K562 (cell line): ENCODE data around the gene RGS7. TPM values are rescaled to one million over a fixed set of nuclear protein-coding genes. Genes with fewer than 3 reads are reported as not detected.

Experiments used
- ATAC-seq: fragments of 200-7000 bp; cut with Tn5 transposase; 3 replicates; pipeline ENCODE4 v1.9.1; 2020; ENCODE audit warnings: moderate library complexity
- BruUV-seq: library from RNA; stranded (reverse); fragments of 400-500 nt; replicated peaks from 2 replicates; lab custom pipeline; 2021; lab: Mats Ljungman, UMichigan
- CTCF ChIA-PET: fragments of 300-600 bp; formaldehyde crosslinking; extraction: SDS; loops from one replicate; lab custom pipeline; 2021; ENCODE audit warnings: low intra/inter-chr PET ratio; lab: Yijun Ruan, JAX
- POLR2A ChIA-PET: fragments of 300-600, 350-650 bp; sonication (Branson Sonifier 250); formaldehyde crosslinking; extraction: SDS; loops from one replicate; lab custom pipeline; 2021; ENCODE audit warnings: antibody characterized with exemption, inconsistent platforms; lab: Yijun Ruan, JAX
- DNase-seq, 4 experiments: peaks; one replicate each; pipeline versions ENCODE4 v3.0.0 to v3.0.0-alpha.2; 2011 to 2018; ENCODE audit warnings: low spot score in 3 of 4, mixed read lengths in 3 of 4; ENCODE audit errors: extremely low read depth in 1 of 4
- FAIRE-seq: peaks from 2 replicates; lab custom pipeline; 2011; peaks lifted over from hg19 to GRCh38; lab: Jason Lieb, UNC
- H2AFZ ChIP-seq: 2 replicates; pipeline ENCODE4 v1.6.0; 2011; ENCODE audit warnings: low read depth, low read length, control low read depth, inconsistent platforms
- H3K27ac ChIP-seq: fragments of 200-600 bp; 3 replicates; pipeline ENCODE4 v1.8.0; 2011; ENCODE audit warnings: low read depth, mild to moderate bottlenecking, control low read depth, inconsistent platforms, low read length, moderate library complexity, mixed read lengths; ENCODE audit errors: extremely low read depth
- H3K27me3 ChIP-seq, 2 experiments: fragments of 300-600 bp in 1 of 2; 2 replicates in 1 of 2; 3 replicates in 1 of 2; pipeline versions ENCODE4 v1.6.0 to v1.8.0; 2011; ENCODE audit warnings: inconsistent platforms in 2 of 2, low read length in 2 of 2, mild to moderate bottlenecking in 1 of 2, mixed read lengths in 1 of 2, moderate library complexity in 1 of 2; ENCODE audit not compliant: control insufficient read depth in 2 of 2, insufficient read depth in 2 of 2
- H3K36me3 ChIP-seq: fragments of 300-600 bp; 3 replicates; pipeline ENCODE4 v1.8.0; 2011; ENCODE audit warnings: mild to moderate bottlenecking, low read length, inconsistent platforms; ENCODE audit not compliant: control insufficient read depth, insufficient read depth
- H3K4me1 ChIP-seq, 2 experiments: fragments of 200-600 bp in 1 of 2; replicated peaks in 1 of 2; 2 replicates in 1 of 2; 3 replicates in 1 of 2; pipeline versions ENCODE4 v1.5.1 to v1.8.0; 2011; ENCODE audit warnings: inconsistent platforms in 2 of 2, low read length in 2 of 2, mild to moderate bottlenecking in 1 of 2, mixed read lengths in 1 of 2, moderate library complexity in 1 of 2; ENCODE audit not compliant: control insufficient read depth in 2 of 2, insufficient read depth in 2 of 2
- H3K4me2 ChIP-seq: 2 replicates; pipeline ENCODE4 v1.6.1; 2011; ENCODE audit warnings: low read length, control low read depth, inconsistent platforms, mixed read lengths; ENCODE audit not compliant: insufficient read depth
- H3K4me3 ChIP-seq: fragments of 200-600 bp; sonication (generic), shearing (Covaris generic); 2 replicates; pipeline ENCODE4 v1.5.1; 2016; ENCODE audit warnings: control low read depth, inconsistent platforms
- H3K79me2 ChIP-seq: fragments of 200-600 bp; 3 replicates; pipeline ENCODE4 v1.8.0; 2011; ENCODE audit warnings: low read length, inconsistent platforms; ENCODE audit not compliant: control insufficient read depth, insufficient read depth
- H3K9ac ChIP-seq, 2 experiments: 2 replicates each; pipeline versions ENCODE4 v1.6.0 to v1.6.1; 2011; ENCODE audit warnings: low read depth in 2 of 2, low read length in 2 of 2, control low read depth in 1 of 2, inconsistent platforms in 1 of 2, mild to moderate bottlenecking in 1 of 2, mixed read lengths in 1 of 2; ENCODE audit not compliant: insufficient read depth in 1 of 2
- H3K9me1 ChIP-seq: one replicate; pipeline ENCODE4 v1.6.0; 2011; ENCODE audit warnings: inconsistent platforms, mild to moderate bottlenecking, low read length, moderate library complexity; ENCODE audit not compliant: control insufficient read depth, insufficient read depth
- H3K9me3 ChIP-seq: replicated peaks from 2 replicates; pipeline ENCODE4 v1.5.1; 2011; ENCODE audit warnings: low read depth, low read length, inconsistent platforms; ENCODE audit not compliant: control insufficient read depth, insufficient read depth
- H4K20me1 ChIP-seq: replicated peaks from 2 replicates; pipeline ENCODE4 v1.6.1; 2011; ENCODE audit warnings: low read length, inconsistent platforms, mixed read lengths; ENCODE audit not compliant: control insufficient read depth, insufficient read depth
- CBX8 ChIP-seq: fragments of 200-600 bp; sonication (generic); IDR thresholded peaks from 2 replicates; pipeline ENCODE4 v1.6.1; 2012; ENCODE audit warnings: borderline replicate concordance, mixed run types, low read depth, mild to moderate bottlenecking, moderate library complexity, mixed read lengths, low read length, control low read depth, inconsistent platforms; ENCODE audit not compliant: poor library complexity, severe bottlenecking; ENCODE audit errors: extremely low read depth
- FOXO4 ChIP-seq: fragments of 450-650 bp; formaldehyde crosslinking; IDR thresholded peaks from 2 replicates; pipeline ENCODE4 v1.4.0; 2020; ENCODE audit warnings: mild to moderate bottlenecking, moderate library complexity
- GATAD2B ChIP-seq: fragments of 450-650 bp; IDR thresholded peaks from 2 replicates; pipeline ENCODE4 v1.6.1; 2017; ENCODE audit warnings: mild to moderate bottlenecking, borderline replicate concordance
- HNRNPLL ChIP-seq: fragments of 200-400 bp; formaldehyde crosslinking; IDR thresholded peaks from 2 replicates; pipeline ENCODE4 v1.6.1; 2017; ENCODE audit warnings: low read length, low read depth, mild to moderate bottlenecking; ENCODE audit not compliant: poor library complexity, severe bottlenecking
- MAFG ChIP-seq: fragments of 450-650 bp; conservative IDR thresholded peaks from 2 replicates; pipeline ENCODE4 v1.6.1; 2016; ENCODE audit warnings: missing genetic modification characterization, missing compliant biosample characterization
- MAZ ChIP-seq, 2 experiments: fragments of 450-650 bp in 1 of 2; sonication (generic) in 1 of 2; formaldehyde crosslinking; IDR thresholded peaks in 1 of 2; conservative IDR thresholded peaks in 1 of 2; 2 replicates each; pipeline versions ENCODE4 v1.4.0 to v1.5.0; 2020; ENCODE audit warnings: mild to moderate bottlenecking in 1 of 2, missing genetic modification reagents in 1 of 2
- MCM7 ChIP-seq, 2 experiments: fragments of 450-650 bp; IDR thresholded peaks; 2 replicates each; pipeline ENCODE4 v1.6.1; 2016 to 2018
- NR1H2 ChIP-seq: sonication (generic); formaldehyde crosslinking; IDR thresholded peaks from 2 replicates; pipeline ENCODE4 v1.4.0; 2020; ENCODE audit warnings: mild to moderate bottlenecking, missing genetic modification reagents
- SREBF2 ChIP-seq: sonication (generic); formaldehyde crosslinking; IDR thresholded peaks from 2 replicates; pipeline ENCODE4 v1.4.0; 2020; ENCODE audit warnings: mild to moderate bottlenecking, missing genetic modification reagents
- STAT5A ChIP-seq: IDR thresholded peaks from 2 replicates; pipeline ENCODE4 v1.6.1; 2012; ENCODE audit warnings: low read length, inconsistent platforms, borderline replicate concordance
- ZNF263 ChIP-seq: sonication (generic); formaldehyde crosslinking; IDR thresholded peaks from 2 replicates; pipeline ENCODE4 v1.8.0; 2022; ENCODE audit warnings: mild to moderate bottlenecking, missing genetic modification reagents, borderline replicate concordance
- WGBS: fragments of 100-300 bp; shearing (Covaris generic); methylation state at CpG from one replicate; pipeline ENCODE4 v1.1.6; 2016; ENCODE audit warnings: low coverage, mixed read lengths; ENCODE audit not compliant: insufficient coverage; ENCODE audit errors: missing lambda C conversion rate; 5-methylcytosine and 5-hydroxymethylcytosine counted together
- in situ Hi-C: fragments of 300-500 bp; cut with MboI; formaldehyde crosslinking; loops from 4 replicates; pipeline ENCODE4 v1.15.0; 2018; ENCODE audit warnings: inconsistent platforms, mixed read lengths
- intact Hi-C: fragments of 100-400 bp; cut with micrococcal nuclease; formaldehyde crosslinking; loops from 2 replicates; pipeline ENCODE4 v1.14.2; 2022
- polyA plus RNA-seq, 8 experiments: library from polyadenylated mRNA; depleted of rRNA in 4 of 8; stranded (reverse) in 5 of 8; unstranded in 3 of 8; fragments of >200 nt; fragmentation: Nextera tagmentation in 2 of 8; fragmentation: Illumina TruSeq in 1 of 8; extraction: Ambion mirVana in 2 of 8; extraction: Trizol in 1 of 8; gene quantifications; 2 replicates each; pipeline versions ENCODE4 v1.2.1 to v1.2.3, GENCODE V29; 2011 to 2014; ENCODE audit warnings: inconsistent platforms in 1 of 8, missing spikeins in 1 of 8
- total RNA-seq, 7 experiments: library from RNA; depleted of rRNA in 6 of 7; stranded (reverse); fragments of >200 nt in 6 of 7; fragmentation: Illumina TruSeq in 2 of 7; extraction: Trizol in 2 of 7; gene quantifications; 2 replicates each; pipeline versions ENCODE4 v1.2.1 to v1.2.3, GENCODE V29; 2011 to 2021; ENCODE audit warnings: low replicate concordance in 1 of 7
- TF ChIP-seq, protein P1 (sequence below): sonication (generic); formaldehyde crosslinking; IDR thresholded peaks from 2 replicates; pipeline ENCODE4 v1.8.0; 2023; ENCODE audit warnings: mild to moderate bottlenecking, missing genetic modification reagents
- TF ChIP-seq, protein P2 (sequence below): fragments of 450-650 bp; formaldehyde crosslinking; IDR thresholded peaks from 2 replicates; pipeline ENCODE4 v1.4.0; 2020; ENCODE audit warnings: mild to moderate bottlenecking

Gene RGS7
- total and polyA plus RNA-seq, 9 of the 15 experiments (the other 6 are each of a cell fraction or from before 2014, with no cell fraction given) = not detected

- TF ChIP-seq FOXO4 (CRISPR knock-in tag) = no peak
- TF ChIP-seq MCM7 (IDR thresholded peaks at IDR 0.05) = no peak
Measured at GRCh38 chr1:240737766-240738265, 619.2 kb downstream of the RGS7 start (continued).

GRCh38 chr1:240737298-240737697 is 619.7 kb downstream of the RGS7 start:
- H3K4me1 ChIP-seq = no peaks in the 10 kb centered on the region
- H2AFZ ChIP-seq = no peak overlapping the region
- H3K27me3 ChIP-seq = no peaks in the 10 kb centered on the region
- no peak for FAIRE-seq
- 1% methylated on average over 4 of the region's 4 CpGs for WGBS
- no peaks in the 10 kb centered on the region for H4K20me1 ChIP-seq
- ChIA-PET POLR2A (no interaction called here), CTCF (no interaction called here)
- no peak overlapping the region for H3K27ac ChIP-seq
- H3K4me3 ChIP-seq = no peak overlapping the region
- DNase-seq = no peak
- intact Hi-C loops = no loop called here
- H3K9ac ChIP-seq = no peak overlapping the region
- H3K36me3 ChIP-seq = no peaks in the 10 kb centered on the region
- in situ Hi-C loops = loop anchor here (25.0 kb wide), 1 partner anchor 1275 kb away; no protein-coding TSS in a partner anchor
- ATAC-seq = no peak
- H3K4me2 ChIP-seq = no peak overlapping the region
- no peaks in the 10 kb centered on the region for H3K9me1 ChIP-seq
- no peaks in the 10 kb centered on the region; the same call in 1 of the 2 replicates for H3K9me3 ChIP-seq
- BruUV-seq = no TSS peak
- H3K79me2 ChIP-seq = no peaks in the 10 kb centered on the region
- TF ChIP-seq NR1H2 (CRISPR knock-in tag) (no peak), MAFG (no peak), MAZ (CRISPR knock-in tag; conservative IDR thresholded peaks at IDR 0.05 in 1 of 2, IDR thresholded peaks at IDR 0.05 in 1 of 2) (no peak), MCM7 (IDR thresholded peaks at IDR 0.05) (no peak), ZNF263 (CRISPR knock-in tag) (no peak), SREBF2 (CRISPR knock-in tag) (no peak), HNRNPLL (no peak), CBX8 (no peak), STAT5A (no peak), GATAD2B (no peak)
- TF ChIP-seq, protein P1, sequence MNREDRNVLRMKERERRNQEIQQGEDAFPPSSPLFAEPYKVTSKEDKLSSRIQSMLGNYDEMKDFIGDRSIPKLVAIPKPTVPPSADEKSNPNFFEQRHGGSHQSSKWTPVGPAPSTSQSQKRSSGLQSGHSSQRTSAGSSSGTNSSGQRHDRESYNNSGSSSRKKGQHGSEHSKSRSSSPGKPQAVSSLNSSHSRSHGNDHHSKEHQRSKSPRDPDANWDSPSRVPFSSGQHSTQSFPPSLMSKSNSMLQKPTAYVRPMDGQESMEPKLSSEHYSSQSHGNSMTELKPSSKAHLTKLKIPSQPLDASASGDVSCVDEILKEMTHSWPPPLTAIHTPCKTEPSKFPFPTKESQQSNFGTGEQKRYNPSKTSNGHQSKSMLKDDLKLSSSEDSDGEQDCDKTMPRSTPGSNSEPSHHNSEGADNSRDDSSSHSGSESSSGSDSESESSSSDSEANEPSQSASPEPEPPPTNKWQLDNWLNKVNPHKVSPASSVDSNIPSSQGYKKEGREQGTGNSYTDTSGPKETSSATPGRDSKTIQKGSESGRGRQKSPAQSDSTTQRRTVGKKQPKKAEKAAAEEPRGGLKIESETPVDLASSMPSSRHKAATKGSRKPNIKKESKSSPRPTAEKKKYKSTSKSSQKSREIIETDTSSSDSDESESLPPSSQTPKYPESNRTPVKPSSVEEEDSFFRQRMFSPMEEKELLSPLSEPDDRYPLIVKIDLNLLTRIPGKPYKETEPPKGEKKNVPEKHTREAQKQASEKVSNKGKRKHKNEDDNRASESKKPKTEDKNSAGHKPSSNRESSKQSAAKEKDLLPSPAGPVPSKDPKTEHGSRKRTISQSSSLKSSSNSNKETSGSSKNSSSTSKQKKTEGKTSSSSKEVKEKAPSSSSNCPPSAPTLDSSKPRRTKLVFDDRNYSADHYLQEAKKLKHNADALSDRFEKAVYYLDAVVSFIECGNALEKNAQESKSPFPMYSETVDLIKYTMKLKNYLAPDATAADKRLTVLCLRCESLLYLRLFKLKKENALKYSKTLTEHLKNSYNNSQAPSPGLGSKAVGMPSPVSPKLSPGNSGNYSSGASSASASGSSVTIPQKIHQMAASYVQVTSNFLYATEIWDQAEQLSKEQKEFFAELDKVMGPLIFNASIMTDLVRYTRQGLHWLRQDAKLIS (CRISPR knock-in tag) = no peak
- TF ChIP-seq, protein P2, sequence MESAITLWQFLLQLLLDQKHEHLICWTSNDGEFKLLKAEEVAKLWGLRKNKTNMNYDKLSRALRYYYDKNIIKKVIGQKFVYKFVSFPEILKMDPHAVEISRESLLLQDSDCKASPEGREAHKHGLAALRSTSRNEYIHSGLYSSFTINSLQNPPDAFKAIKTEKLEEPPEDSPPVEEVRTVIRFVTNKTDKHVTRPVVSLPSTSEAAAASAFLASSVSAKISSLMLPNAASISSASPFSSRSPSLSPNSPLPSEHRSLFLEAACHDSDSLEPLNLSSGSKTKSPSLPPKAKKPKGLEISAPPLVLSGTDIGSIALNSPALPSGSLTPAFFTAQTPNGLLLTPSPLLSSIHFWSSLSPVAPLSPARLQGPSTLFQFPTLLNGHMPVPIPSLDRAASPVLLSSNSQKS (CRISPR knock-in tag) = no peak
